Fibroblast of lung (primary cell): ENCODE results near the gene S100A2. TPM values are rescaled to one million over a fixed set of nuclear protein-coding genes. Genes with fewer than 3 reads are reported as not detected.

ENCODE experiments used
- DNase-seq, 2 donors: peaks; one replicate each; pipeline versions ENCODE4 v3.0.0 to v3.0.0-alpha.2; 2010; ENCODE audit warnings: low read depth in 2 of 2
- H2AFZ ChIP-seq: 2 replicates; pipeline ENCODE4 v1.5.1; 2012; ENCODE audit warnings: low read length, control low read depth, inconsistent platforms
- H3K27ac ChIP-seq: 2 replicates; pipeline ENCODE4 v1.5.1; 2011; ENCODE audit warnings: low read length, control low read depth; ENCODE audit not compliant: insufficient read depth
- H3K27me3 ChIP-seq: 2 replicates; pipeline ENCODE4 v1.5.1; 2011; ENCODE audit warnings: mild to moderate bottlenecking, low read length; ENCODE audit not compliant: control insufficient read depth, insufficient read depth
- H3K36me3 ChIP-seq: 2 replicates; pipeline ENCODE4 v1.5.1; 2011; ENCODE audit warnings: low read length; ENCODE audit not compliant: control insufficient read depth, insufficient read depth
- H3K4me1 ChIP-seq: 2 replicates; pipeline ENCODE4 v1.5.1; 2011; ENCODE audit warnings: low read length; ENCODE audit not compliant: control insufficient read depth, insufficient read depth; ENCODE audit errors: extremely low read depth
- H3K4me2 ChIP-seq: 2 replicates; pipeline ENCODE4 v1.5.1; 2011; ENCODE audit warnings: low read length, control low read depth; ENCODE audit not compliant: insufficient read depth; ENCODE audit errors: extremely low read depth
- H3K4me3 ChIP-seq, 4 experiments: fragments of 200-600 bp in 1 of 4; sonication (generic) in 1 of 4; replicated peaks in 1 of 4; 2 replicates each; pipeline ENCODE4 v1.5.1; 2011 to 2016; ENCODE audit warnings: low read length in 4 of 4, low read depth in 3 of 4, mild to moderate bottlenecking in 3 of 4, control low read depth in 2 of 4, inconsistent platforms in 1 of 4, mixed read lengths in 1 of 4; ENCODE audit not compliant: insufficient read depth in 1 of 4; ENCODE audit errors: control extremely low read depth in 1 of 4
- H3K79me2 ChIP-seq: 2 replicates; pipeline ENCODE4 v1.5.1; 2012; ENCODE audit warnings: mild to moderate bottlenecking, low read length, inconsistent platforms; ENCODE audit not compliant: control insufficient read depth, insufficient read depth
- H3K9ac ChIP-seq: 2 replicates; pipeline ENCODE4 v1.5.1; 2011; ENCODE audit warnings: mild to moderate bottlenecking, low read length, control low read depth; ENCODE audit not compliant: insufficient read depth
- H3K9me3 ChIP-seq: 2 replicates; pipeline ENCODE4 v1.5.1; 2012; ENCODE audit warnings: low read depth, low read length; ENCODE audit not compliant: control insufficient read depth, insufficient read depth
- H4K20me1 ChIP-seq: 2 replicates; pipeline ENCODE4 v1.5.1; 2011; ENCODE audit warnings: low read length; ENCODE audit not compliant: control insufficient read depth, insufficient read depth; ENCODE audit errors: extremely low read depth
- CTCF ChIP-seq, 2 donors: IDR thresholded peaks in 1 of 2; conservative IDR thresholded peaks in 1 of 2; 1 replicate in 1 of 2; 2 replicates in 1 of 2; pipeline ENCODE4 v1.5.1; 2011 to 2012; ENCODE audit warnings: low read length in 2 of 2, control low read depth in 1 of 2, inconsistent platforms in 1 of 2, low read depth in 1 of 2, mild to moderate bottlenecking in 1 of 2
- EZH2 ChIP-seq: IDR thresholded peaks from 2 replicates; pipeline ENCODE4 v1.5.1; 2012; ENCODE audit warnings: low read length, control low read depth, mild to moderate bottlenecking; ENCODE audit errors: missing control alignments
- polyA plus RNA-seq, 2 donors: library from polyadenylated mRNA; depleted of rRNA in 1 of 2; stranded (reverse) in 1 of 2; unstranded in 1 of 2; fragments of >200 nt; gene quantifications; 2 replicates each; pipeline ENCODE4 v1.2.1, GENCODE V29; 2011 to 2012; ENCODE audit warnings: missing spikeins in 1 of 2
- total RNA-seq: library from RNA; depleted of rRNA; stranded (reverse); fragments of >200 nt; gene quantifications from 2 replicates; pipeline ENCODE4 v1.2.1, GENCODE V29; 2014

The S100A2 gene
- total and polyA plus RNA-seq, 2 donors (not counting 1 experiment from before 2014, with no cell fraction given) = 3.6 to 4.8 TPM

GRCh38 chr1:153556348-153556747, 9.3 kb downstream of the S100A2 start:
- H4K20me1 ChIP-seq = no peaks in the 10 kb centered on the region
- no peaks in the 10 kb centered on the region for H3K9me3 ChIP-seq
- no peak for DNase-seq
- peaks cover 20% of the 10 kb centered on the region for H3K4me1 ChIP-seq
- no peak overlapping the region for H3K4me3 ChIP-seq
- no peaks in the 10 kb centered on the region for H3K36me3 ChIP-seq
- TF ChIP-seq CTCF (conservative IDR thresholded peaks at IDR 0.05 in 1 of 2, IDR thresholded peaks at IDR 0.05 in 1 of 2; ENCODE audit: low read depth in 1 of 2, low read length in 2 of 2) = no peak
- TF ChIP-seq EZH2 = no peak
- H3K27me3 ChIP-seq = no peaks in the 10 kb centered on the region
- H3K27ac ChIP-seq = no peak overlapping the region
- H3K4me2 ChIP-seq = no peak overlapping the region
- no peaks in the 10 kb centered on the region for H3K79me2 ChIP-seq
- no peak overlapping the region for H3K9ac ChIP-seq
- no peak overlapping the region for H2AFZ ChIP-seq

GRCh38 chr1:153553830-153554541, 11.7 kb downstream of the S100A2 start:
- Histone ChIP-seq H3K27me3 (no peaks in the 10 kb centered on the region), H4K20me1 (no peaks in the 10 kb centered on the region), H3K9me3 (no peaks in the 10 kb centered on the region), H3K27ac (peak overlapping the region; percentile 61), H3K4me3 (no peak overlapping the region), H2AFZ (peak overlapping the region; percentile 0), H3K4me1 (peaks cover 29% of the 10 kb centered on the region), H3K4me2 (peak overlapping the region; percentile 59), H3K9ac (peak overlapping the region; percentile 16), H3K79me2 (no peaks in the 10 kb centered on the region), H3K36me3 (no peaks in the 10 kb centered on the region)
- DNase-seq = peak; percentile 19 to 32
- TF ChIP-seq EZH2 (no peak), CTCF (conservative IDR thresholded peaks at IDR 0.05 in 1 of 2, IDR thresholded peaks at IDR 0.05 in 1 of 2; ENCODE audit: low read depth in 1 of 2, low read length in 2 of 2) (no peak)

GRCh38 chr1:153553096-153553495, 12.5 kb downstream of the S100A2 start:
- H3K79me2 ChIP-seq = no peaks in the 10 kb centered on the region
- TF ChIP-seq CTCF (conservative IDR thresholded peaks at IDR 0.05 in 1 of 2, IDR thresholded peaks at IDR 0.05 in 1 of 2; ENCODE audit: low read depth in 1 of 2, low read length in 2 of 2) = no peak
- no peak for TF ChIP-seq EZH2
- DNase-seq = no peak
- H3K9me3 ChIP-seq = no peaks in the 10 kb centered on the region
- H4K20me1 ChIP-seq = no peaks in the 10 kb centered on the region
- H3K4me3 ChIP-seq = no peak overlapping the region
- no peaks in the 10 kb centered on the region for H3K36me3 ChIP-seq
- no peaks in the 10 kb centered on the region for H3K27me3 ChIP-seq
- peak overlapping the region; percentile 61 for H3K27ac ChIP-seq
- H3K9ac ChIP-seq = no peak overlapping the region
- H3K4me1 ChIP-seq = peaks cover 37% of the 10 kb centered on the region
- H3K4me2 ChIP-seq = peak overlapping the region; percentile 35
- no peak overlapping the region for H2AFZ ChIP-seq
